Measurements from ENCODE around the gene PDE4D.

GRCh38 chr5:59132131-59132530 lies 761.4 kb downstream of the PDE4D start:
- no peak for TF ChIP-seq CTCF (IDR thresholded peaks at IDR 0.05; ENCODE audit: insufficient read depth, low read depth, low read length)
- TF ChIP-seq EZH2 (IDR thresholded peaks at IDR 0.05; ENCODE audit: insufficient read depth, low read length), result no peak

Measured in astrocyte (in vitro differentiated cells and primary cell).